Prostate gland (tissue), 2 donors: Measurements from ENCODE around the gene TNRC6C. TPM values are rescaled to one million over a fixed set of nuclear protein-coding genes. Genes with fewer than 3 reads are reported as not detected.

Experiments used
- DNase-seq: peaks from one replicate; pipeline ENCODE4 v3.0.0-alpha.2; 2019; ENCODE audit warnings: low spot score
- H3K27ac ChIP-seq, 2 donors: fragments of 200-600 bp; sonication (generic); 2 replicates each; pipeline ENCODE4 v1.5.1; 2017 to 2019
- H3K27me3 ChIP-seq: fragments of 200-600 bp; sonication (generic); replicated peaks from 2 replicates; pipeline ENCODE4 v1.5.1; 2019; ENCODE audit not compliant: insufficient read depth
- H3K36me3 ChIP-seq, 2 donors: fragments of 200-600 bp; sonication (generic); 1 replicate in 1 of 2; 2 replicates in 1 of 2; pipeline versions ENCODE4 v1.5.1 to v1.8.1; 2017 to 2019
- H3K4me1 ChIP-seq: fragments of 200-600 bp; sonication (generic); replicated peaks from 2 replicates; pipeline ENCODE4 v1.5.1; 2019
- H3K4me3 ChIP-seq, 2 donors: fragments of 200-600 bp; sonication (generic); 2 replicates each; pipeline ENCODE4 v1.5.1; 2017 to 2019
- H3K9me3 ChIP-seq: fragments of 200-600 bp; sonication (generic); 2 replicates; pipeline ENCODE4 v1.5.1; 2017
- POLR2A ChIP-seq: fragments of 450-650 bp; IDR thresholded peaks from one replicate; pipeline ENCODE4 v1.6.1; 2016; ENCODE audit warnings: antibody characterized with exemption, mild to moderate bottlenecking
- POLR2AphosphoS5 ChIP-seq: sonication (generic); formaldehyde crosslinking; IDR thresholded peaks from one replicate; pipeline ENCODE4 v1.6.1; 2017; ENCODE audit warnings: antibody characterized with exemption
- WGBS: methylation state at CpG from one replicate; pipeline ENCODE4 v1.1.5; 2018; 5-methylcytosine and 5-hydroxymethylcytosine counted together
- intact Hi-C: fragments of 100-400 bp; cut with DNase I; formaldehyde crosslinking; loops from one replicate; pipeline ENCODE4 v1.14.2; 2022
- total RNA-seq, 2 donors: library from RNA; depleted of rRNA; stranded (reverse); fragments of >200 nt; gene quantifications; one replicate each; pipeline ENCODE4 v1.1.0, GENCODE V29; 2016
- TF ChIP-seq, protein P1 (sequence below), 4 experiments: fragments of 200-600 bp in 2 of 4; fragments of 450-650 bp in 2 of 4; sonication (generic) in 2 of 4; IDR thresholded peaks; 1 replicate in 3 of 4; 2 replicates in 1 of 4; pipeline ENCODE4 v1.5.1; 2016 to 2019; ENCODE audit warnings: antibody characterized with exemption in 4 of 4, mild to moderate bottlenecking in 2 of 4, moderate library complexity in 2 of 4

Gene TNRC6C
- total RNA-seq, 2 donors from 2014 or later, result 15.5 to 29.7 TPM

DNA sequence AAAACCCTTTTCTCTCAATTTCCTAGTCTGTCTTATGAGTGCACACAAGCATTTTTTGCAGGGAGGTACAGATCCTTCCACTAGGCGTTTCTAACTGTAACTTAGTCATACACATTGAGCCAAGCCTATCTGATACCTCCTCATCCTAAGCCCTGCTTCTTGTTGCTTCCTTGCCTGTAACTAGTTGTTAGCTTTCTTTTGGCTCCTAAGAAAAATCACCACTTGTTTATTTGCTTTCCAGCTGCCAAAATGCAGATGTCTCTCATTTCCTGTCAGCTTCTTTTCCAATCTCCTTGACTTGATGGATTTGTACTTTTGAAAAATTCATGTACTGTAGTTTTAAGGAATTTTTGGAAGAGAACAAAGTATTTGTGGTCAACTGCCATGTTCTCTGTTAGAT lies 73.7 kb downstream of the TNRC6C start:
- no peak for DNase-seq
- no peak overlapping the region for H3K4me3 ChIP-seq
- H3K27me3 ChIP-seq, result no peaks in the 10 kb centered on the region
- no peaks in the 10 kb centered on the region for H3K9me3 ChIP-seq
- no peaks in the 10 kb centered on the region for H3K4me1 ChIP-seq
- no peaks in the 10 kb centered on the region for H3K36me3 ChIP-seq
- intact Hi-C loops, result no loop called here
- 41% methylated on average over 1 of the region's 1 CpG for WGBS
- no peak overlapping the region for H3K27ac ChIP-seq
- TF ChIP-seq, protein P1, sequence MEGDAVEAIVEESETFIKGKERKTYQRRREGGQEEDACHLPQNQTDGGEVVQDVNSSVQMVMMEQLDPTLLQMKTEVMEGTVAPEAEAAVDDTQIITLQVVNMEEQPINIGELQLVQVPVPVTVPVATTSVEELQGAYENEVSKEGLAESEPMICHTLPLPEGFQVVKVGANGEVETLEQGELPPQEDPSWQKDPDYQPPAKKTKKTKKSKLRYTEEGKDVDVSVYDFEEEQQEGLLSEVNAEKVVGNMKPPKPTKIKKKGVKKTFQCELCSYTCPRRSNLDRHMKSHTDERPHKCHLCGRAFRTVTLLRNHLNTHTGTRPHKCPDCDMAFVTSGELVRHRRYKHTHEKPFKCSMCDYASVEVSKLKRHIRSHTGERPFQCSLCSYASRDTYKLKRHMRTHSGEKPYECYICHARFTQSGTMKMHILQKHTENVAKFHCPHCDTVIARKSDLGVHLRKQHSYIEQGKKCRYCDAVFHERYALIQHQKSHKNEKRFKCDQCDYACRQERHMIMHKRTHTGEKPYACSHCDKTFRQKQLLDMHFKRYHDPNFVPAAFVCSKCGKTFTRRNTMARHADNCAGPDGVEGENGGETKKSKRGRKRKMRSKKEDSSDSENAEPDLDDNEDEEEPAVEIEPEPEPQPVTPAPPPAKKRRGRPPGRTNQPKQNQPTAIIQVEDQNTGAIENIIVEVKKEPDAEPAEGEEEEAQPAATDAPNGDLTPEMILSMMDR (IDR thresholded peaks at IDR 0.05), result no peak
- TF ChIP-seq POLR2AphosphoS5, result no peak
- no peak for TF ChIP-seq POLR2A

DNA sequence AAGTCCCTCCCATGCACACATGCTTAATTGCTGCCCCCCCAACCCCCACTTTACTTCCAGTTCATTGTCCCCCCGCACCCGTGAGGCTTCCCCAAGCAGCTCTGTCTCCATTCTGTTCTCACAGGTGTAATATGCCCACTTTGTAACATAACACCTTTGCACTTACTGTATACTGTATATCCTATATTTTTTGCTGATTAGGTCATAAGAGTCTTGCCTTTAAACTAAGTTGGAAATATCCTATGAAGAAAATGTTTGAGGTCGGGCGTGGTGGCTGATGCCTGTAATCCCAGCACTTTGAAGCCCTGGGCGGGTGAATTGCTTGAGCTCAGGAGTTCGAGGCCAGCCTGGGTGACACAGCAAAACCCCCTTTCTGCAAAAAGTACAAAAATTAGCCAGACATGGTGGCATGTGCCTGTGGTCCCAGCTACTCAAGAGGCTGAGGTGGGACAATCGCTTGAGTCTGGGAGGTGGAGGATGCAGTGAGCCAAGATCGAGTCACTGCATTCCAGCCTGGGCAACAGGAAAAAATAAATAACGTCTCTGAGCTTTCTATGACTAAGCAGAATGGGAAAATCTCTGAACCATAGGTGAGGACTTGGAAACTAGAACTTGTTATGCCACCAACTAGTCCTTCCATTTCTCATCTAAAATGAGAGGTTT lies 76.1 kb downstream of the TNRC6C start:
- Histone ChIP-seq H3K9me3 (no peaks in the 10 kb centered on the region), H3K4me3 (no peak overlapping the region), H3K4me1 (peaks cover 1% of the 10 kb centered on the region), H3K27me3 (no peaks in the 10 kb centered on the region), H3K27ac (no peak overlapping the region), H3K36me3 (no peaks in the 10 kb centered on the region)
- TF ChIP-seq, protein P1 (IDR thresholded peaks at IDR 0.05), result no peak
- TF ChIP-seq POLR2A (no peak), POLR2AphosphoS5 (no peak)
- WGBS, result 90% methylated on average over 9 of the region's 9 CpGs
- intact Hi-C loops, result no loop called here
- no peak for DNase-seq

DNA sequence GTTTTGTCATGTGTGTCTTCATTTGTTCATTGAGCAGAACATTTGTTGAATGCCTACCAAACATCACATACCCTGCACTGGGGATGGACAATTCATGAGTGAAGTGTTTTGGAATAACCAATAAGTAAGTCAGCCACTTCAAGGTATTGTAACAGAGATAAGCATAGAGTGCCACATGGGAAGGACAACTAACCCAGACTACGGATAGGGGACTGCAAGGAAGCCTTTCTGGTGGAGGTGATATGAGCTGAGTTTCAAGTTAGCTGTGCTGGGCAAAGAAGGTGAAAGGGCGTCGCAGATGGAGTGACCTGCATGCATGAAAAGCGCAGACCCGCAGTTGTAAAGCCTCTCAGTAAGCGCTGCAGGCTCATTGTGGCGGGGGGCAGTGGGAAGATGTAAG lies 78.8 kb downstream of the TNRC6C start:
- H3K9me3 ChIP-seq, result no peaks in the 10 kb centered on the region
- no peak for DNase-seq
- H3K27me3 ChIP-seq, result no peaks in the 10 kb centered on the region
- H3K36me3 ChIP-seq, result no peaks in the 10 kb centered on the region
- H3K4me1 ChIP-seq, result peaks cover 4% of the 10 kb centered on the region
- no peak overlapping the region for H3K27ac ChIP-seq
- 90% methylated on average over 7 of the region's 7 CpGs for WGBS
- intact Hi-C loops, result no loop called here
- TF ChIP-seq, protein P1 (IDR thresholded peaks at IDR 0.05), result no peak
- TF ChIP-seq POLR2A (no peak), POLR2AphosphoS5 (no peak)
- no peak overlapping the region for H3K4me3 ChIP-seq

DNA sequence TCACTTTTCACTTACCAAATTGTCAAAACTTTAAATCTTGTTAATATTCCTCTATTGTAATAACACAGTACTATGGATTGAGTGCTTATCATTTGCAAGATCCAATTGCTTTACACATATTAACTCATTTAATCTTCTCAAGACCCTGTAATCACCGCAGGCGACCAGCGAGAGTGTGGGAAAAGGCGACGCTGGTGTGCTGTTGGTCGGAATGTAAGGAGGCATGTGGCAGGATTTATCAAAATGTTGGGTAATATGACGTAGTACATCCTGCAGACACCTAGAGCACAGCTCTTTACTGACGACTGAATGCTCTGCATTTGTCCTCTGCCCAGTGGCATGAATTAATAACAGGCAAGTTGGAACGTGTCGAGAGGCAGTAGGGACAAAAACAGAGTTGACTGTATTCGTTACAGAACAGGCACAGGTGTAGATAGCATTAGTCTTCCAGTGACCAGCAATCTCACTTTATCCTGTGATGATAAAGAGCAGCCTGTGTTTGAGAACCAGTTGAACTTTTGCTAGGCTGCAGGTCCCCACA lies 80.3 kb downstream of the TNRC6C start:
- TF ChIP-seq POLR2AphosphoS5, result peak; percentile 27
- TF ChIP-seq, protein P1 (IDR thresholded peaks at IDR 0.05), result no peak
- WGBS, result 79% methylated on average over 11 of the region's 11 CpGs
- no peaks in the 10 kb centered on the region for H3K9me3 ChIP-seq
- DNase-seq, result peak; percentile 31
- intact Hi-C loops, result no loop called here
- H3K36me3 ChIP-seq, result no peaks in the 10 kb centered on the region
- H3K27me3 ChIP-seq, result no peaks in the 10 kb centered on the region
- H3K4me3 ChIP-seq, result no peak overlapping the region
- H3K4me1 ChIP-seq, result peaks cover 4% of the 10 kb centered on the region
- H3K27ac ChIP-seq, result no peak overlapping the region

DNA sequence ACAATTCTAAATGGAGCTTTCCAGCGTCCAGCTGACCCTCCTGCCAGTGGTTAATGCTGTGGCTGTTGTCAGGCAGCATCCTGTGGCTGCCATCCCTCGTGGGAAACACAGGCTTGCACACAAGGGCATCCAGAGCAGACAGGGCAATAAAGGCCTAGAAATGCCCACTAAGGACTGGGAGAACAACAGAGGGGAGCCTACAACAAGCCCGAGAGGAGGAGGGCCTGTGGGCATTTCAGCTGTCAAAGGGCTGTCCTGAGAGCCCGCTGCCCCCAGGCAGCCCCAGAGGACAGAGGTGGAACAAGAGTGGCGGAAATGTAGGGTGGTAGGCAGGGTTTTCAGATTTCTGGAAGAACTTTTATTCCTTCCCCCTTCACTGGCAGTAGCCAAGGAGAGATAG lies 81.1 kb downstream of the TNRC6C start:
- Histone ChIP-seq H3K27me3 (no peaks in the 10 kb centered on the region), H3K4me1 (peaks cover 4% of the 10 kb centered on the region), H3K36me3 (no peaks in the 10 kb centered on the region), H3K27ac (peak overlapping the region; percentile 78 to 80), H3K9me3 (no peaks in the 10 kb centered on the region), H3K4me3 (no peak overlapping the region)
- 89% methylated on average over 5 of the region's 5 CpGs for WGBS
- intact Hi-C loops, result no loop called here
- no peak for TF ChIP-seq POLR2A
- no peak for TF ChIP-seq POLR2AphosphoS5
- TF ChIP-seq, protein P1 (IDR thresholded peaks at IDR 0.05), result no peak
- no peak for DNase-seq
